MM.1S (cell line): ENCODE results near the gene EIF4A3.

Experiments used
- EZH2 ChIP-seq: fragments of 300-600 bp; sonication (generic); optimal IDR thresholded peaks from 2 replicates; pipeline ENCODE3; 2017; ENCODE audit warnings: low read depth, mild to moderate bottlenecking, antibody characterized with exemption, low read length, mixed read lengths
- EZH2phosphoT487 ChIP-seq: fragments of 300-600 bp; sonication (generic); IDR thresholded peaks from 2 replicates; pipeline ENCODE4 v1.6.1; 2018; ENCODE audit warnings: antibody characterized with exemption, low read length
- TF ChIP-seq, protein P1 (sequence below): fragments of 300-600 bp; sonication (generic); IDR thresholded peaks from 2 replicates; pipeline ENCODE4 v1.5.1; 2016; ENCODE audit warnings: antibody characterized with exemption, low read length, mixed read lengths

DNA sequence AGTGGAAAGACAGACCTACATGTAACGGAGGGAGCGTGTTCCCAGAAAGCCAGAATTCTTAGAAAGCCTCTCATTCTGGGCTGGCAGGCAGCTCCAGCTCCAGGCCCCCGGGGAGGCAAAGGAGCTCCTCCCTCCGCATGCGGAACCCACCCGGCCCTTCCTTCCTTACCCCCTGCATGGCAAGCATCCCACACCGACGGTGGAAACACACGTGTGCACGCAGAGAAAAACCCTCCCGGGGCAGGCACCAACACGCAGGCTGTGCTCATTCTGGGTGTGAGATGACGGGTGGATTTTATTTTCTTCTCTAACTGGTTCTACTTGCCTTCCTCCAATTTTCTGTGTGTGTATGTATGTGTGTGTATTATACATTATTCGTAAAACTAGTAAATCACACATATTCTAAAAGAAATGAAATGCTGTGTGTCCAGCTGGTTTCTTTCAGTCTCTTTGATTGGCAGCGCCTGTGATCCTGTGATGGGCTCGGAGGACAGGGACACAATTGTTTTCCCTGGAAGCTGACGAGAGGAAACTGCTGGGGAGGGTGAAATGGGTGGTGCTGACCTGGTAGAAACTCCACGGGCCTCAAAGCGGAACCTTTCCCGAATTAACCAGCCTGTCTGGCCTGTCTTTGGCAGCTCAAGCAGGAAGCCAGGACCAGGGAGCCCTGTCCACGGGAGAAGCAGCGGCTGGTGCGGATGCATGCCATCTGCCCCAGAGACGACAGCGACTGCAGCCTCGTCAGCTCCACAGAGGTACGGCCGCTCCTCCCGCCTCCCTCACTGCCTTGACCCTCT is 45.1 kb upstream of the EIF4A3 start:
- TF ChIP-seq, protein P1, sequence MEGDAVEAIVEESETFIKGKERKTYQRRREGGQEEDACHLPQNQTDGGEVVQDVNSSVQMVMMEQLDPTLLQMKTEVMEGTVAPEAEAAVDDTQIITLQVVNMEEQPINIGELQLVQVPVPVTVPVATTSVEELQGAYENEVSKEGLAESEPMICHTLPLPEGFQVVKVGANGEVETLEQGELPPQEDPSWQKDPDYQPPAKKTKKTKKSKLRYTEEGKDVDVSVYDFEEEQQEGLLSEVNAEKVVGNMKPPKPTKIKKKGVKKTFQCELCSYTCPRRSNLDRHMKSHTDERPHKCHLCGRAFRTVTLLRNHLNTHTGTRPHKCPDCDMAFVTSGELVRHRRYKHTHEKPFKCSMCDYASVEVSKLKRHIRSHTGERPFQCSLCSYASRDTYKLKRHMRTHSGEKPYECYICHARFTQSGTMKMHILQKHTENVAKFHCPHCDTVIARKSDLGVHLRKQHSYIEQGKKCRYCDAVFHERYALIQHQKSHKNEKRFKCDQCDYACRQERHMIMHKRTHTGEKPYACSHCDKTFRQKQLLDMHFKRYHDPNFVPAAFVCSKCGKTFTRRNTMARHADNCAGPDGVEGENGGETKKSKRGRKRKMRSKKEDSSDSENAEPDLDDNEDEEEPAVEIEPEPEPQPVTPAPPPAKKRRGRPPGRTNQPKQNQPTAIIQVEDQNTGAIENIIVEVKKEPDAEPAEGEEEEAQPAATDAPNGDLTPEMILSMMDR = no peak
- TF ChIP-seq EZH2phosphoT487 (no peak), EZH2 (no peak)
